OCI-M2 (cell line): ENCODE measurements around the gene BAAT.

Experiments
- DNase-seq: peaks from one replicate; lab custom pipeline; 2025; ENCODE audit not compliant: unreplicated experiment; lab: John Stamatoyannopoulos, UW

Gene BAAT

GRCh38 chr9:101324245-101324804 is 60.5 kb downstream of the BAAT start:
- no peak for DNase-seq

GRCh38 chr9:101323129-101323528 is 61.7 kb downstream of the BAAT start:
- no peak for DNase-seq

- DNase-seq: no peak
These were observed 67.1 kb downstream of the BAAT start for GRCh38 chr9:101317735-101318134.

GRCh38 chr9:101315112-101315450 is 69.7 kb downstream of the BAAT start:
- no peak for DNase-seq

- no peak for DNase-seq
These were observed 72.1 kb downstream of the BAAT start for GRCh38 chr9:101312661-101313060.

- DNase-seq: peak; percentile 32
These were observed 72.9 kb downstream of the BAAT start for GRCh38 chr9:101311758-101312420.

GRCh38 chr9:101311191-101311590 is 73.6 kb downstream of the BAAT start:
- DNase-seq: no peak
